ENCODE data around the gene MRM2. TPM values are rescaled to one million over a fixed set of nuclear protein-coding genes. Genes with fewer than 3 reads are reported as not detected.

MRM2 gene
- total and polyA plus RNA-seq, 10 of the 15 experiments (the other 5 are each of a cell fraction or from before 2014, with no cell fraction given): 43.2 to 128 (median 71.4) TPM

- Histone ChIP-seq H3K27me3 (replicated peaks in 1 of 2; ENCODE audit: control insufficient read depth in 2 of 2, insufficient read depth in 2 of 2, low read length in 1 of 2) (no peaks in the 10 kb centered on the region), H2AFZ (ENCODE audit: control insufficient read depth, low read depth, low read length) (no peak overlapping the region), H3K9ac (ENCODE audit: control insufficient read depth, insufficient read depth, low read length) (no peak overlapping the region), H3K4me2 (ENCODE audit: control insufficient read depth, insufficient read depth) (no peak overlapping the region), H3K79me2 (ENCODE audit: control insufficient read depth, insufficient read depth, low read length) (peaks cover 61% of the 10 kb centered on the region), H3K4me1 (ENCODE audit: control insufficient read depth, insufficient read depth, low read length) (peaks cover 26% of the 10 kb centered on the region), H3K9me3 (replicated peaks; ENCODE audit: control insufficient read depth, insufficient read depth, low read length) (no peaks in the 10 kb centered on the region), H3K36me3 (ENCODE audit: control insufficient read depth in 2 of 2, insufficient read depth in 2 of 2, low read length in 1 of 2) (peaks cover 3 to 11% of the 10 kb centered on the region in 2 experiments; a peak in 2 of 4 replicates), H3K4me3 (no peak overlapping the region), H3K27ac (ENCODE audit: control insufficient read depth, insufficient read depth) (no peak overlapping the region), H4K20me1 (ENCODE audit: control insufficient read depth, insufficient read depth) (no peaks in the 10 kb centered on the region)
- in situ Hi-C loops (cut with MboI): no loop called here
- ChIA-PET SMC1A (ENCODE audit: uncharacterized antibody, unreplicated experiment) (interaction anchor here (0.7 kb wide), 1 partner anchor 45 kb away, joined by 3 read pairs; no protein-coding TSS in a partner anchor), POLR2A (interaction anchor here (1.0 to 1.7 kb wide), 2 partner anchors 14 to 19 kb away, joined by 3 read pairs; no protein-coding TSS in a partner anchor), RAD21 (ENCODE audit: unreplicated experiment) (interaction anchor here (0.9 kb wide), 1 partner anchor 9 kb away, joined by 7 read pairs; no protein-coding TSS in a partner anchor), CTCF (no interaction called here)
- BruUV-seq (replicated peaks): no TSS peak
- ATAC-seq: no peak
- DNase-seq (ENCODE audit: low read depth, low spot score): no peak
- no peak for FAIRE-seq
- TF ChIP-seq IRF4 (IDR thresholded peaks at IDR 0.05; ENCODE audit: low read depth, low read length): no peak
- TF ChIP-seq POLR2AphosphoS2 (IDR thresholded peaks at IDR 0.05; ENCODE audit: low read depth, low read length): no peak
- TF ChIP-seq GABPA (IDR thresholded peaks at IDR 0.05; ENCODE audit: low read depth): no peak
- TF ChIP-seq ZBTB11 (CRISPR knock-in tag; IDR thresholded peaks at IDR 0.05): no peak
- TF ChIP-seq MYB (IDR thresholded peaks at IDR 0.05; ENCODE audit: borderline replicate concordance, low read depth, low read length): no peak
- intact Hi-C loops (cut with micrococcal nuclease; ENCODE audit: unreplicated experiment): no loop called here
- 99% methylated on average over 6 of the region's 6 CpGs for WGBS (ENCODE audit: insufficient coverage, insufficient replicate concordance, low lambda C conversion rate, missing lambda C conversion rate)
Observed at GRCh38 chr7:2290877-2291276, 48.9 kb upstream of the MRM2 start.
